ENCODE results near the gene KIF26B. TPM values are rescaled to one million over a fixed set of nuclear protein-coding genes. Genes with fewer than 3 reads are reported as not detected.

The KIF26B gene
- total and polyA plus RNA-seq, 8 donors: 0.15 to 3.2 (median 0.89) TPM; not detected in 1

GRCh38 chr1:245558069-245558468 is 403.3 kb downstream of the KIF26B start:
- no peak overlapping the region for H3K4me3 ChIP-seq
- H3K36me3 ChIP-seq: no peaks in the 10 kb centered on the region
- TF ChIP-seq EP300 (IDR thresholded peaks at IDR 0.05): no peak
- no peak for TF ChIP-seq POLR2A (IDR thresholded peaks at IDR 0.05)
- no peak for TF ChIP-seq POLR2AphosphoS5 (IDR thresholded peaks at IDR 0.05)
- TF ChIP-seq CTCF (IDR thresholded peaks at IDR 0.05): no peak
- DNase-seq: peak in 1 of 2 donors; percentile 40
- 52 to 72% (median 66%) methylated on average over 5 of the region's 5 CpGs for WGBS, 5 donors
- no peaks in the 10 kb centered on the region for H3K4me1 ChIP-seq
- H3K9me3 ChIP-seq: no peaks in the 10 kb centered on the region
- no peaks in the 10 kb centered on the region for H3K27me3 ChIP-seq
- no peak overlapping the region for H3K27ac ChIP-seq
- intact Hi-C loops (cut with DNase I; ENCODE audit: low total_unique reads): no loop called here

- 84 to 88% (median 87%) methylated on average over 12 of the region's 12 CpGs for WGBS, 5 donors
- no peak for TF ChIP-seq POLR2A (IDR thresholded peaks at IDR 0.05)
- TF ChIP-seq EP300 (IDR thresholded peaks at IDR 0.05): no peak
- TF ChIP-seq POLR2AphosphoS5 (IDR thresholded peaks at IDR 0.05): no peak
- TF ChIP-seq CTCF (IDR thresholded peaks at IDR 0.05): no peak
- DNase-seq: no peak
- intact Hi-C loops (cut with DNase I; ENCODE audit: low total_unique reads): no loop called here
- Histone ChIP-seq H3K27me3 (no peaks in the 10 kb centered on the region), H3K9me3 (no peaks in the 10 kb centered on the region), H3K4me1 (no peaks in the 10 kb centered on the region), H3K36me3 (no peaks in the 10 kb centered on the region), H3K4me3 (no peak overlapping the region), H3K27ac (no peak overlapping the region)
Measured at GRCh38 chr1:245560316-245560859, 405.6 kb downstream of the KIF26B start.

GRCh38 chr1:245561665-245562234 is 407.0 kb downstream of the KIF26B start:
- no peak overlapping the region for H3K4me3 ChIP-seq
- TF ChIP-seq CTCF (IDR thresholded peaks at IDR 0.05) (no peak), POLR2A (IDR thresholded peaks at IDR 0.05) (no peak), EP300 (IDR thresholded peaks at IDR 0.05) (no peak), POLR2AphosphoS5 (IDR thresholded peaks at IDR 0.05) (no peak)
- 81 to 89% (median 88%) methylated on average over 10 of the region's 10 CpGs for WGBS, 5 donors
- H3K27me3 ChIP-seq: no peaks in the 10 kb centered on the region
- peaks cover 0 to 2% (median 0%) of the 10 kb centered on the region in 4 donors for H3K4me1 ChIP-seq
- no peak for DNase-seq
- H3K36me3 ChIP-seq: no peaks in the 10 kb centered on the region
- no peak overlapping the region for H3K27ac ChIP-seq
- H3K9me3 ChIP-seq: no peaks in the 10 kb centered on the region
- intact Hi-C loops (cut with DNase I; ENCODE audit: low total_unique reads): no loop called here

GRCh38 chr1:245566134-245566533 is 411.3 kb downstream of the KIF26B start:
- Histone ChIP-seq H3K4me3 (no peak overlapping the region), H3K9me3 (no peaks in the 10 kb centered on the region), H3K27me3 (no peaks in the 10 kb centered on the region), H3K36me3 (no peaks in the 10 kb centered on the region), H3K27ac (no peak overlapping the region), H3K4me1 (peaks cover 0 to 7% (median 0%) of the 10 kb centered on the region in 4 donors)
- intact Hi-C loops (cut with DNase I; ENCODE audit: low total_unique reads): no loop called here
- no peak for DNase-seq
- WGBS, 5 donors: 79 to 90% (median 85%) methylated on average over 2 of the region's 2 CpGs
- no peak for TF ChIP-seq POLR2A (IDR thresholded peaks at IDR 0.05)
- TF ChIP-seq POLR2AphosphoS5 (IDR thresholded peaks at IDR 0.05): no peak
- TF ChIP-seq EP300 (IDR thresholded peaks at IDR 0.05): no peak
- TF ChIP-seq CTCF (IDR thresholded peaks at IDR 0.05): no peak

Measured in stomach (tissue), 9 donors.